ENCODE data around the gene CAMTA1.
"Not testable (repeated sequence)": the region's sequence is repeated elsewhere in the genome, so short reads cannot be mapped to it uniquely, and the experiment has no call there.

The CAMTA1 gene

GRCh38 chr1:7380068-7380467 lies 594.8 kb downstream of the CAMTA1 start:
- H3K27ac ChIP-seq (ENCODE audit: low read length); H3K9me3 ChIP-seq (ENCODE audit: control insufficient read depth, low read depth, low read length); H3K27me3 ChIP-seq (ENCODE audit: control insufficient read depth, insufficient read depth, low read length); H3K36me3 ChIP-seq (ENCODE audit: control insufficient read depth, low read depth, low read length): not testable (repeated sequence)
- H3K4me3 ChIP-seq (ENCODE audit: low read length) = peak overlapping the region; percentile 19
- peaks cover 16% of the 10 kb centered on the region for H3K4me1 ChIP-seq (ENCODE audit: control insufficient read depth, low read depth, low read length)
- peak overlapping the region; percentile 14 for H3K9ac ChIP-seq (ENCODE audit: low read length)

- no peaks in the 10 kb centered on the region for H3K9me3 ChIP-seq (ENCODE audit: control insufficient read depth, low read depth, low read length)
- H3K9ac ChIP-seq (ENCODE audit: low read length) = no peak overlapping the region
- H3K27ac ChIP-seq (ENCODE audit: low read length) = no peak overlapping the region
- no peak overlapping the region for H3K4me3 ChIP-seq (ENCODE audit: low read length)
- H3K4me1 ChIP-seq (ENCODE audit: control insufficient read depth, low read depth, low read length) = peaks cover 16% of the 10 kb centered on the region
- no peaks in the 10 kb centered on the region for H3K27me3 ChIP-seq (ENCODE audit: control insufficient read depth, insufficient read depth, low read length)
- no peaks in the 10 kb centered on the region for H3K36me3 ChIP-seq (ENCODE audit: control insufficient read depth, low read depth, low read length)
These were observed 595.5 kb downstream of the CAMTA1 start for GRCh38 chr1:7380712-7381111.

- H3K4me3 ChIP-seq (ENCODE audit: low read length); H3K9me3 ChIP-seq (ENCODE audit: control insufficient read depth, low read depth, low read length); H3K27me3 ChIP-seq (ENCODE audit: control insufficient read depth, insufficient read depth, low read length); H3K27ac ChIP-seq (ENCODE audit: low read length); H3K36me3 ChIP-seq (ENCODE audit: control insufficient read depth, low read depth, low read length); H3K9ac ChIP-seq (ENCODE audit: low read length): not testable (repeated sequence)
- peaks cover 16% of the 10 kb centered on the region for H3K4me1 ChIP-seq (ENCODE audit: control insufficient read depth, low read depth, low read length)
These were observed 596.5 kb downstream of the CAMTA1 start for GRCh38 chr1:7381729-7382128.

- no peaks in the 10 kb centered on the region for H3K36me3 ChIP-seq (ENCODE audit: control insufficient read depth, low read depth, low read length)
- no peak overlapping the region for H3K27ac ChIP-seq (ENCODE audit: low read length)
- no peak overlapping the region for H3K4me3 ChIP-seq (ENCODE audit: low read length)
- H3K9ac ChIP-seq (ENCODE audit: low read length) = no peak overlapping the region
- no peaks in the 10 kb centered on the region for H3K9me3 ChIP-seq (ENCODE audit: control insufficient read depth, low read depth, low read length)
- H3K4me1 ChIP-seq (ENCODE audit: control insufficient read depth, low read depth, low read length) = peaks cover 16% of the 10 kb centered on the region
- no peaks in the 10 kb centered on the region for H3K27me3 ChIP-seq (ENCODE audit: control insufficient read depth, insufficient read depth, low read length)
These were observed 597.7 kb downstream of the CAMTA1 start for GRCh38 chr1:7382971-7383370.

- Histone ChIP-seq H3K36me3 (ENCODE audit: control insufficient read depth, low read depth, low read length) (no peaks in the 10 kb centered on the region), H3K4me1 (ENCODE audit: control insufficient read depth, low read depth, low read length) (peaks cover 14% of the 10 kb centered on the region), H3K9me3 (ENCODE audit: control insufficient read depth, low read depth, low read length) (no peaks in the 10 kb centered on the region), H3K27me3 (ENCODE audit: control insufficient read depth, insufficient read depth, low read length) (no peaks in the 10 kb centered on the region), H3K9ac (ENCODE audit: low read length) (no peak overlapping the region), H3K27ac (ENCODE audit: low read length) (no peak overlapping the region), H3K4me3 (ENCODE audit: low read length) (no peak overlapping the region)
These were observed 598.6 kb downstream of the CAMTA1 start for GRCh38 chr1:7383671-7384520.

- Histone ChIP-seq H3K27ac (ENCODE audit: low read length) (no peak overlapping the region), H3K27me3 (ENCODE audit: control insufficient read depth, insufficient read depth, low read length) (no peaks in the 10 kb centered on the region), H3K9me3 (ENCODE audit: control insufficient read depth, low read depth, low read length) (no peaks in the 10 kb centered on the region), H3K36me3 (ENCODE audit: control insufficient read depth, low read depth, low read length) (no peaks in the 10 kb centered on the region), H3K4me1 (ENCODE audit: control insufficient read depth, low read depth, low read length) (peaks cover 7% of the 10 kb centered on the region), H3K4me3 (ENCODE audit: low read length) (no peak overlapping the region), H3K9ac (ENCODE audit: low read length) (no peak overlapping the region)
These were observed 599.4 kb downstream of the CAMTA1 start for GRCh38 chr1:7384679-7385078.

DNA sequence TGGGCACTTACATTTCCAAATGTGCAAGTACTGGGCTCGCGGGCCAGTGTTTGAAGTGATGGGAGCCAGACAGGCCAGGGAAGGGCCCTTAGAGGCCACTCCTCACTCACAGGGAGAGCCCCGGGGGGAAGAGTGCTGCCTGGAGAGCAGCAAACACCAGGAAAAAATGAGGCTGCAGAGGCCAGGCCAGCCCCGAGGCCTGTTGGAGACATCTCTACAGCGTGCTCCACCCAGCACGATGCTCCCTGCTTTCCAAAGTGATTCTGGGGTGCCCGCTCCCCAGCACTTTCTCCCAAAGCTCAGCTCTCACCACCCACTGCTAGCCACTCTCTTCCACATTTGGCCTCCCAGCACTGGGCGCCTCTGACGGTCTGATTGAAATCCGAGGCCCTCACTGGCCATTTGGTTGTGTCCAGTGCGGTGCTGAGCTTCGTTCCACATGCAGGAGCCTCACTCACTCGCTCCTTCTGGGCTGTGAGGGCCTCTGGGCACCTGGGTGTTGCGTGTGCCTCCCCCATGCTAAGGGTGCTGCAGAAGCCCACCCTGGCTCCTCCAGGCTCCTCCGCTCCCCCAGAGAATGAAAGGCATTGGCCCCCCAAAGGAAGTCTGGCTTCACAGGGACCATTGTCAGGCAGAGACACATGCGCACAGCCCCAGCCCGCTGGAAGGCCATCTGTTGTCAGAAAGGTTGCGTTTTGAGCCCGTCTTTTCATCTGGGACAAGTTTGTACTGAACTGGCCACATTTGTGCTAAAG lies 600.4 kb downstream of the CAMTA1 start:
- H3K9me3 ChIP-seq (ENCODE audit: control insufficient read depth, low read depth, low read length) = no peaks in the 10 kb centered on the region
- H3K9ac ChIP-seq (ENCODE audit: low read length) = no peak overlapping the region
- no peaks in the 10 kb centered on the region for H3K27me3 ChIP-seq (ENCODE audit: control insufficient read depth, insufficient read depth, low read length)
- no peak overlapping the region for H3K27ac ChIP-seq (ENCODE audit: low read length)
- H3K36me3 ChIP-seq (ENCODE audit: control insufficient read depth, low read depth, low read length) = no peaks in the 10 kb centered on the region
- H3K4me3 ChIP-seq (ENCODE audit: low read length) = no peak overlapping the region
- no peaks in the 10 kb centered on the region for H3K4me1 ChIP-seq (ENCODE audit: control insufficient read depth, low read depth, low read length)

- no peak overlapping the region for H3K9ac ChIP-seq (ENCODE audit: low read length)
- no peak overlapping the region for H3K4me3 ChIP-seq (ENCODE audit: low read length)
- H3K4me1 ChIP-seq (ENCODE audit: control insufficient read depth, low read depth, low read length) = no peaks in the 10 kb centered on the region
- H3K36me3 ChIP-seq (ENCODE audit: control insufficient read depth, low read depth, low read length) = no peaks in the 10 kb centered on the region
- H3K27me3 ChIP-seq (ENCODE audit: control insufficient read depth, insufficient read depth, low read length) = no peaks in the 10 kb centered on the region
- H3K9me3 ChIP-seq (ENCODE audit: control insufficient read depth, low read depth, low read length) = no peaks in the 10 kb centered on the region
- H3K27ac ChIP-seq (ENCODE audit: low read length) = no peak overlapping the region
These were observed 601.2 kb downstream of the CAMTA1 start for GRCh38 chr1:7386226-7387052.

DNA sequence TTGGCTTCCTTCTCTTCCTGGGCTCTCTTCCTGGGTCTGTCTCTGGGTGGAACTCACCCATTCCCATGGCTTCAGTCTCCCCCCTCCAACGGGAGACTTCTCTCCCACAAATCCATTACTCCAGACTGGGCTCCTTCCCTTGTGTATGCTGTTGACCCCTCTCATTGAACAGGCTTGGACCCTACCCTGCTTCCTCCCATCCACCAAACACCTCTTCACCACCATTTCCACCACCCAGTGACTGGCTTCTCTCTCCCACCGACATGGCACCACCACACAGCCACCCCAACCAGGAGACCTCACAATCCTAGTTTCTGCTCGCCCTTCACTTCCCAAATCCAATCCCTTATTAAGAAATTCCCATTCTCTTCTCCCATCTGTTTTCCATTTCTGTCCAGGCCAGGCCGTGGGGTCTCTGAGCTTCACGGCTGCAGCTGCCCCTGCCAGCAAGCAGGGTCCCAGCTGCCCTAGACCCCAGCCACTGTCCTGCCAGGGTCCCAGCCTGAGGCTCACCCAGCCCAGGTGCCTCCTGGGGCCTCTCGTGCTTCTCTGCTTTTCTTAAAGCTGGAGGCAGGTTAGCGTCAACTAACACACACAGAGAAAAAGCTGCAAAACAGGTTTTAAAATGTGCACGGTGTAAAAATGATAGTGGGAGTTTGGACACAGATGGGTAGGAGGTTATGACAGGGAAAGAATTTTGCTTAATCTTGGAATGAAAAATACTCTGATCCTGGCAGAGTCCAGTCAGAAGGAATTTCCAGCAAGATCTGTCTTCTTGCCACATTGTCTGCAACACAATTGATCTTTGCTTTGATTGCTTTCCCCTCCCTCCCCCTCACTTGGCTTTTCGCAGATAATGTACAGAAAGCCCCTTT lies 602.0 kb downstream of the CAMTA1 start:
- H3K4me3 ChIP-seq (ENCODE audit: low read length) = no peak overlapping the region
- H3K27me3 ChIP-seq (ENCODE audit: control insufficient read depth, insufficient read depth, low read length) = no peaks in the 10 kb centered on the region
- no peaks in the 10 kb centered on the region for H3K36me3 ChIP-seq (ENCODE audit: control insufficient read depth, low read depth, low read length)
- H3K27ac ChIP-seq (ENCODE audit: low read length) = no peak overlapping the region
- H3K4me1 ChIP-seq (ENCODE audit: control insufficient read depth, low read depth, low read length) = no peaks in the 10 kb centered on the region
- no peaks in the 10 kb centered on the region for H3K9me3 ChIP-seq (ENCODE audit: control insufficient read depth, low read depth, low read length)
- H3K9ac ChIP-seq (ENCODE audit: low read length) = no peak overlapping the region

- Histone ChIP-seq H3K36me3 (ENCODE audit: control insufficient read depth, low read depth, low read length) (no peaks in the 10 kb centered on the region), H3K4me1 (ENCODE audit: control insufficient read depth, low read depth, low read length) (no peaks in the 10 kb centered on the region), H3K27me3 (ENCODE audit: control insufficient read depth, insufficient read depth, low read length) (no peaks in the 10 kb centered on the region), H3K4me3 (ENCODE audit: low read length) (no peak overlapping the region), H3K9ac (ENCODE audit: low read length) (no peak overlapping the region), H3K27ac (ENCODE audit: low read length) (no peak overlapping the region), H3K9me3 (ENCODE audit: control insufficient read depth, low read depth, low read length) (no peaks in the 10 kb centered on the region)
These were observed 602.9 kb downstream of the CAMTA1 start for GRCh38 chr1:7388141-7388487.
